GM12801 (cell line): Measurements from ENCODE around the gene SEZ6L.

Experiments used
- TF ChIP-seq, protein P1 (sequence below): IDR thresholded peaks from one replicate; pipeline ENCODE4 v1.5.1; 2011; ENCODE audit warnings: control low read depth; ENCODE audit not compliant: insufficient read length; ENCODE audit errors: extremely low read depth

SEZ6L gene

DNA sequence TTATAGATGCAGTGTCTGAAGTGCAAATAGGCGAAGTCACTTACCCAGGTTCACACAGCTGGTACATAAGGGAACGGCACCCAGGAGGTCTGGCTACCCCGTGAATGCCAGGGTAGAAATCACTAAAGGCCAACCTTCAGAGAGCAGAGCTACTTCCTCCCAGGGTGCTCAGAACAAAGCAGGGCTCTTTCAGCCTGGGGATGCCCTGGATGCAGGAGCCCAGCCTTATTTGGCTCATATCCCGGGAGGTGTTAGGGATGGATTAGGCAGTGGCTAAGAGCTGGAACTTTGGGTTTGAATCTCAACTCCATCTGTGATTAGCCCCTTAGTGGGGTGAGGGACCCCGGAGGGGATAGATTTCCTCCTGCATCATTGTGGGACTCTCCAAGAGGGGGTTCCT is 226.7 kb downstream of the SEZ6L start:
- TF ChIP-seq, protein P1, sequence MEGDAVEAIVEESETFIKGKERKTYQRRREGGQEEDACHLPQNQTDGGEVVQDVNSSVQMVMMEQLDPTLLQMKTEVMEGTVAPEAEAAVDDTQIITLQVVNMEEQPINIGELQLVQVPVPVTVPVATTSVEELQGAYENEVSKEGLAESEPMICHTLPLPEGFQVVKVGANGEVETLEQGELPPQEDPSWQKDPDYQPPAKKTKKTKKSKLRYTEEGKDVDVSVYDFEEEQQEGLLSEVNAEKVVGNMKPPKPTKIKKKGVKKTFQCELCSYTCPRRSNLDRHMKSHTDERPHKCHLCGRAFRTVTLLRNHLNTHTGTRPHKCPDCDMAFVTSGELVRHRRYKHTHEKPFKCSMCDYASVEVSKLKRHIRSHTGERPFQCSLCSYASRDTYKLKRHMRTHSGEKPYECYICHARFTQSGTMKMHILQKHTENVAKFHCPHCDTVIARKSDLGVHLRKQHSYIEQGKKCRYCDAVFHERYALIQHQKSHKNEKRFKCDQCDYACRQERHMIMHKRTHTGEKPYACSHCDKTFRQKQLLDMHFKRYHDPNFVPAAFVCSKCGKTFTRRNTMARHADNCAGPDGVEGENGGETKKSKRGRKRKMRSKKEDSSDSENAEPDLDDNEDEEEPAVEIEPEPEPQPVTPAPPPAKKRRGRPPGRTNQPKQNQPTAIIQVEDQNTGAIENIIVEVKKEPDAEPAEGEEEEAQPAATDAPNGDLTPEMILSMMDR, result no peak

DNA sequence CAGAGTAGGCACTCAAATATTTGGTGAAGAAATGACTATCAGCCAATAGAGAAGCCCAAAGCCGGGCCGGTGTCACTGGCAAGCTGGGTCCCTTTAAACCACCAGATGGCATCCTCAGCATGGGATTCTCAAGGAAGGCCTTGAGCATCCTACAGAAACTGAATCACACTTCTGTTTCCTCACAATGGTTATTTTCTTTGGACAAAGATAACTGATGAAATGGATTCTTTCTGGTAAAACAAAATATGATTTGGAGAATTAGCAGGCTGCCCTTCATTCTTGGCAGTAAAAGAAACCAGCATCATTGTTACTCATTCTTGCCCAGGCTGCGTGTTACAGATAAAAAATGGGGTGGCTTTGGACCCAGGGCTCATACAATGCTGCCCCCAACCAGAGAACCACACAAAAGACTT is 229.5 kb downstream of the SEZ6L start:
- TF ChIP-seq, protein P1, result no peak

DNA sequence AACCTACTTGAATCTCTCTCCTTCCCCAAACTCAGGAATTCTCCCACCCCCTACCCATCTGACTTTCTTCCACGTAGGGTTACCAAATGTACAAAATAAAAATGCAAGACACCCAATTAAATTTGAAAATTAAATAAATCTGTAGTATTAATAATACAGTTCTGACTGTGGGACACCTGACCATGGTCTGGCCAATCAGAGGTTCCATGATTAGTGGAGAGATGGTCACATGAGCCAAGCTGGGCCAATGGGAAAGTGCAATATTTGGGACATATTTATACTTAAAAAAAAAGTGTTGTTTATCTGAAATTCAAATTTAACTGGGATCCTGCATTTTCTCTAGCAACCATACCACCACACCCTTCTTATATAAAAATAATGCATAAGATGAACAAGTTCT is 230.0 kb downstream of the SEZ6L start:
- TF ChIP-seq, protein P1, result no peak

DNA sequence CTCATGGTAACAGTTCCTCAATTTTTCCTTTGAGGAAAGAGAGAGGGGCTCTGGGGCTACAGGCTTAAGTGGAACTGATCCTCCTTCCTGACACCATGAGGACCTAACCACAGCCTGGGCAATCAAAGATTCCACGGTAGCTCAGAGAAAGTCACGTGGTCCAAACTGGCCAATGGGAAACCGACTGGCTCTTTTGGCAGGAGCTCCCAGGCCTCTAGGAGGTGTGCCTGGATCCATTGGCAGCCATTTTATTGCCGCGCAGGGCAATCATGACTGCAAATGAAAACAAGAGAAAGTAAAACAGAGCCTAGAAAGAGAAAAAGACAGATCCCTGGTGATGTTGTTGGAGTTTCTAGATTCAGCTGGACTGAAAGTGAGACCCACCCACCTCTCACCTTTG is 232.5 kb downstream of the SEZ6L start:
- TF ChIP-seq, protein P1, result no peak

DNA sequence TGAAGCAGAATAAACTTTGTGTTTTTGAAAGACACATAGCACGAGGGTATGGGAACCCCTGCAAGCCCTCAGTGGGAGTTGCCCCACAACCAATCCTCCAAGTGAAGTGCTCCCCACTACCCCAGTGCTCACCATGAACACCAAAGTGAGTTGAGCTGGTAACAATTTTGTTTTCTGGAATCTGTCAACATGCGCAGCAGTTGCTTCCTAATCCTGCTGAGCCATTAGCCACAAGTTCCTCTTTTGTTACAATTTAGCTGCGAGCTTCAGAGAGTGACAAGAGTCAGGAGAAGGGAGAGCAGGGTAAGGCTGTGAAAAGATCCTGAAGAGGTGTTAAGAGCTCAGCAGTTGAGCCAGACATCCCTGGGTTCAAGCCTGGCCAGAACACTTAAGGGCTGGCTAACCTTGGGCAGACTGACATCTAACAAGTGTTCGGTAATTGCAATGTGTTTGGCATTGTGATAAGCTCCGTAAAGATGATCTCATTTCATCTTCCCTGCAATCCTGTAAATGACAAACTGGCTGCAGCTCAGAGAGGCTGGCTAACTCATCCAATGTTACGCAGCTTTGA is 235.7 kb downstream of the SEZ6L start:
- TF ChIP-seq, protein P1, result no peak

DNA sequence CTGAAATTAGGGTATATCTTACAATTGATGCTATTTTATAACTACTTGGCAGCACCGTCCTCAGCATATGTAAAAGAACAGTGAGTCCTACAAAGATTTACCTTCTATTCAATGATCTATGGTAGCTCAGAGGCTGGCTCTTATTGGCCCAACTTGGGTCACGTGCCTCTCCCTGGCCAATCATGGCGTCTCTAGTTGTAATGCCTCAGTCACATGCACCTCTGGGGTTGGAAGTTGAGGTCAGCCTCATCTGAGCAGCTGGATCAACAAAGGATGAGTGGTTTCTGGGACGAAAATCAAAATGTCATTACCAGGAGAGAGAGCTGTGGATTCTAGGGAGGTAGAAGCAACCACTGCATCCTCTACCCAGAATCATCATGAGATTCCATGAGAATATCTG is 236.9 kb downstream of the SEZ6L start:
- TF ChIP-seq, protein P1, result no peak

DNA sequence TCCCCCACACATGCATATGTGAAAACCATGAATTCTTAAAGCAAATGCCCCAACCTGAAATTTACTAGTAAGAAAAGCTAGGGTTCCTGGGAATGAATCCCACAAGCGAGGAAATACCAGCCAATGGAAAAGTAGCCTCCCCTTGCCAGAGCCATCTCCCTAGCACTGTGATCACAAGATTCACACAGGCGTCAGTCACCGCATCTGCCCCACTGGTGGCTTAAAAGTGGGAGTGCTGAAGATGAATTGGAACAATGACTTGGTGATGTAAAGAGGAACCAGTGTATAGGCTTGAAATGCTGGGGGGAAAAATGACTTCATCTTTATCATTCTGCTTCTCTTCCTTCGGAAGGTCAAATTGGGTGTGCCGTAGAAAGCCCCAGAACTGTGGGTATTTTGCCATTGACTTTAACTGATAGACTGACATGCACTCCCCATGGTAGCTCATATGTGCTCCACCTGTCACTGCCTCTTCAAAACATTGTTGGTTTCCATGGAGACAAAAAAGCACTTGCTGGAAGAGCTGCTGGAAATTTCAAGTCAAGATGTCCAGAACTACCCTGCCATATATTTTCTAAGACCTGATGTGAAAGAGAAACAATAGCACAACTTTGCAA is 240.6 kb downstream of the SEZ6L start:
- TF ChIP-seq, protein P1, result no peak
